ENCODE data around the gene ZBTB7C. TPM values are rescaled to one million over a fixed set of nuclear protein-coding genes. Genes with fewer than 3 reads are reported as not detected.

Gene ZBTB7C
- total and polyA plus RNA-seq, 2 of the 8 experiments (the other 6 are each of a cell fraction or from before 2014, with no cell fraction given): 0.15 to 0.45 TPM

- TF ChIP-seq CHD7 (IDR thresholded peaks at IDR 0.05; ENCODE audit: insufficient replicate concordance, low read length): no peak
These were observed 24.4 kb upstream of the ZBTB7C start (continued) for GRCh38 chr18:48433541-48433940.
